ENCODE measurements around the gene ZFHX3.

The ZFHX3 gene

DNA sequence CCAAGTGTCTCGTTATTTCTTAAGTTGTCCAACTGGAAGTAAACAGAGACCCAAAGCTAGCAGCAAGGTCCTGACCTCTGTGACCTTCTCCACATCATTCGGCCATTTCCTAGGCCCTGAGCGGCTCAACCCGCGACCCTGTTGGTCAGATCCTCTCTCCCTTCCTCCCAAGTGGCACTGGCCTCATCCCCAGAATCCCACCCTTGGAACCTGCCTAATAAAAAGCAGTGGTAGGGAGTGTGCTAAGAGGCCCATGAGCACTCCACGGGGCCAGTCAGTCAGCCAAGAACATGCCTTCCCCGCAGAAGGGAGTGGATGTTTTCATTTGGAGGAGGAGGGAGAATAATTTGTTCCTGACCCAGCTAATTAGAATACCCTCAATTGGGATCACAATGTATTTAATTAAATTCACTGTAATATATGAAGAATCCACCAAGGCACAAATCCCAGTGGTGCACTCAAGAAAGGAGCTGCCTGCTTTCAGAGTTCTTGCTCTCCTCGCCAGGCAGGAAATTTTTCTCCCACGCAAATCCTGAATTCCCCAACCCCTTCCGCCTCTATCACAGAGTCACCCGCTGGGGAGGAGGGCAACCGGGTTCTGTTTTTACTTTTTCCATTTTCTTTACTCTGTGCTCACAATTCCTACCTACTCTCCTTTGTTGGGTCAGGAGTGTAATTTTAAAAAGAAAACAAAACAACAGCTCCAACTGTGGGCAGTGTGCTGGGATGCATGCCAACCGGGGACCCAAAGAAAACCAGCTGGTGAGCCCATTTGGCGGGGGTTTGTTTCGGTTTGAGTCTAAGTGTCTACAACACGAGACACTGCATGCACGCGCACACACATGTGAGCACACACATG is 153.4 kb downstream of the ZFHX3 start:
- DNase-seq: no peak

DNA sequence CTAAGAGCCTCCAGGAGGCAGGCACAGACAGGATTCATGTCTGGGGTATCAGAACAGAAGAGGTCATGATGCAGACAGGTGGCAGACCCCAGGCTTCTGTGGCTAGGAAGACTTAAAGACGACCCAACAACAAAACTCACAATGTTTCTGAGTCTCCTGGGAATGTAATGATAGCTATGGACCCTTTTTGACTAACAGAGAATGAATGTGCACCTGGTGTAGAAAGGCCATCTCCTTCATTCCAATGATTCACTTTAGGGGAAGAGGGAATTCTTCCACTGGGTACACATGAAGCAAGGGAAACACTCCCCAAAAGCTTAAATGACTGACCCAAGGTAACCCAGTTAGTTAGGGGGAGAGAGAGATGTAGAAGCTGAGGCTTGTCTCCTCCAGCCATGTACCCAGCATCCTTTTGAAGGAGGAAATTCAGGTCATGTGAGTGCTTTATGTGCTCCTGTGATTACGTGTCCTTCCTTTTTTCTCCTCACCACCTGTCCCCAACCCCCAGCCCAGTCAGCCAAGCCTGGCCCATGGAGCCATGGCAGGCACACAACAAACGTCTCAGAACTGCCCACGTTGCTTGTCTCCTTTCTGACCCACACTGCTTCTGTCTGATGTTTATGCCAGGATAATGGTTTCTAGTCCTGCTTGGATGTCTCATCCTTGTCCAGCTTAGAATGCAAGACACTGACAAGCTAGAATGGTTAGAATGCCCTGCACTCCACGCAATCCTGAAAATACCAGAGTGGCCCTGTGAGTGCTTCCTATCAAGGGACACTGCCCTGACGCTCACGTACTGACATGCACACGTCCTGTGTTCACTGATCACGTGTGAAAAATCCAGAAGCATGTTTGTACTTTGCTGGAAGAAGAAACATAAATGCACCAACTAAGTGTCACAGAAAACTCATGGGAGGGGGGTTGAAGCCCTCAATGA is 156.4 kb downstream of the ZFHX3 start:
- no peak for DNase-seq

DNA sequence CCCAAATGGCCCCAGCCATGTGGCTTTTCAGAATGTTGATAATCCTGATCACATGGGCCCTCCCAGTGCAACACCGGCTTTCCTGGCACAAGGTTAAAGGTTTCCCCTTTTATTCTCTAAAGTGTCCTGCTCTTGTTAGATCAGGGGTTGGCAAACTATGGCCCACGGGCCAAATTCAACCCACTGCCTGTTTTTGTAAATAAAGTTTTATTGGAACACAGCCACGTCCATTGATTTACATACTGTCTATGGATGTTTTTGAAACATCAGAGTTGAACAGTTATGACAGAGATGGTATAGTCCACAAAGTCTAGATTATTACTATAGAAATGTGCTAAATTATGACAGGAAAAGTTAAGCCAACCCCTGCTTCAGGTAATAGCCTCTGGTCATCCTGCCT is 157.3 kb downstream of the ZFHX3 start:
- DNase-seq: no peak

DNA sequence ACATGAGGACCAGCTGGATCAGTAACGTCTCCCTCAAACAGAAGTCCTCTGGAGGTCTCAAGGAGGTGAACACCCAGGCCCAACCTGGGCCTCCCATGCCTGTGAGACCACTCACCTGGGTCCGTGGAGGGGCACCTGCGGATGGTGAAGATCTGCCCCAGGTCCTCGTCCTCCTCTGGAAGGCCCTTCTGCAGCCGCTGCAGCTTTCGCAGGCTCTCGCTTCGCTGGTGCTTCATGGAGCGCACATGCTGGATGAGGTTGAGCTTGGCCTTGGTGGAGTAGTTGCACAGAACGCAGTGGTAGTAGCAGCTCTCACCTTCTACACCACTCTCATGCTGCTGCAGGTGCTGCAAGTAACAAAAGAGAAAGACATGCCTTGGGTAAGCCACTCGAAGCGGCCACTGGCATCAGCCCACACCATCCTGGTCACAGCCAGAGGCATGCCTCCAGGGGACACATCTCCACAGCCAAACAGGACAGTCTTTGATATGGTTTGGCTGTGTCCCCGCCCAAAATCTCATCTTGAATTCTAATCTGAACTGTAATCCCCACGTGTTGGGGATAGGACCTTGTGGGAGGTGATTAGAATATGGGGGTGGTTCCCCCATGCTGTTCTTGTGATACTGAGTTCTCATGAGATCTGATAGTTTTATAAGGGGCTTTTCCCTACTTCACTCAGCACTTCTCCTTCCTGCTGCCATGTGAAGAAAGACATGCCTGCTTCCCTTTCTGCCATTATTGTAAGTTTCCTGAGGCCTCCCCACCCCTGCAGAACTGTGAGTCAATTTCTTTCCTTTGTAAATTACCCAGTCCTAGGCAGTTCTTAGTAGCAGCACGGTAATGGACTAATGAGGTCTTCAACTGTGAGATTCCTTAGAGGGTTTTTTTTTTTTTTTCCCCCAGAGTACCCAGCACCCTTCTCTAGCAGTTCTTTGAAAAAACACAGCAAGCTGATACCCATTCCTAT is 158.0 kb downstream of the ZFHX3 start:
- DNase-seq: no peak

DNA sequence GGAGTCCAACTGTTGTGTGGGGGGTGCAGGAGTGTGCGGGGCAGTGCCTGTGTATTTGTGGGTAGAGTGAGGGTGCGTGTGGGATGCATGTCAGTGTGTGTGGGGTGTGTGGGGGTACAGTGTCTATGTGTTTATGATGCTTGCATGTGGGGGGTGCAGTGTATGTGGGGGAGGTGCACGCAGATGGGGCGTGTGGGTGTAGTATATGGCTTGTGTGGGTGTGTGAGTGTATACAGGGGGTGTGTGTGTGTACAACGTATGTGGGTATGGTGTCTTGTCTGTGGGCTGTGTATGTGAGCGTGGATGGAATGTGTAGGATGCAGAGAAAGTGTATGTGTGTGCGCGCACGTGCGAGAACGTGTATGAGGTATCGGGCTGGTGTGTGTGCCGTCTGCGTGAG is 160.4 kb downstream of the ZFHX3 start:
- no peak for DNase-seq

DNA sequence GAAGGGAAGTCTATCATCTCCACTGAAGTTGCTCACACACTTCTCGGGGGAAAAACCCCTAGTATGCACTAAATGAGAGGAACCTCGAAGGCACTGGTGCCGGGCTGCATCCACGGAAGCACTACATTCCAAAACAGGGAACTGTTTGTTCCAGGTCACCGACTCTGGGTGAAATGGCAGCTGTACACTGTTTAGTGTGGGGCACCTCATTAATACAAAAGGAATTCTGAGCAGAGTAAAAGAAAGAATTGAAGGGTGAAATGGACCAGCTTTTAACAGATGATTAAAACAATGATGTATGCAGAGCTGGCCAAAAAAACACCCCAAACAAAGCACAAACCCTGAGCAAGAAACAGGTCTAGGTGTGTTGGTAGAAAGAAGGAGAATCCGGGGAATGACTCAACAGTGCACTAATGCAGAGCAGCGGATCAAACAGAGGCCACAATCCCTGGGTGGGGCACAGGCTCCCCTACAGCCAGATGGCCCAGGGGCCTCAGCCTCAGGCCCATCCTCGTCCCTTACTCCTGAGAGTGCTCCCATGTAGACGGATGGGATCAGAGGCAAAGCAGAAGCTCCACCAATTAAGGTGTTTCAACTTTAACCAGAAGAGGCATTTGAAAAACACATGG is 161.5 kb downstream of the ZFHX3 start:
- DNase-seq: no peak

DNA sequence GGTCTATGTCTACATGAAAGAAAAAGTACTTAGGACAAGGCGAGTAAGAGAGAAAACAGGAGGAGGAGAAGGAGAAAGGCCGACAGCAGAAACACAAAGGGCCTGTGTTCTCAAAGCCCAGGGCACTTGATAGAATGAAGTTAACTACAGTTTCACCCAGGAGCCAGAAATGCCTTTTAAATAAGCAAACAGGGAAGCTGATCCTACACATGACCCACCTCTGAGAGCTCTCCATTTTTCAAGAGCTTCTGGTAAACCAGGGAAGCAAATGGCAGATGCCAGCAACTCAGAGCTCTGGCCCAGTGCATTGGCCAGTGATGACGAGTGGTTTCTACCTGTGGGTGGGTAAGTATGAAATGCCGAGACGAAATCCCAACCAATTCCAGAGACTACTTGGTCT is 163.4 kb downstream of the ZFHX3 start:
- no peak for DNase-seq

DNA sequence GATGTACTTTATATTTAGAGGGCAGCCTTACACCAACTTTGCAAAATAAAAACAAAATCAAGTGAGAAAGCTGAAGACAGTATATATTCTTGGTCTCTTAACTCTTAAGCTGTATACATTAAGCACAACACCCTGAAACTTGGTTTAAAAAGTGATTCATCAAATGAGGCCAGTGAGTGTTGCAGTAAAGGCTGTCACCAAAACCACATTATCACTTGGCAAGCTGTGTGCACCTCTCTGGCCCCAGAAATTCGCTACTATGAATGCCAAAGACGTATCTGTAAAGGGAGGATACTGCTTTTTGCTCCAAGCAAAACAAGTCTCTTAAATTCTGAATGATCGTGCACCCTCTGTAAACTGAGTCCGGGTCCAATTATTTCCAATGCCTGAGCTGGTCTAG is 163.9 kb downstream of the ZFHX3 start:
- DNase-seq: no peak

DNA sequence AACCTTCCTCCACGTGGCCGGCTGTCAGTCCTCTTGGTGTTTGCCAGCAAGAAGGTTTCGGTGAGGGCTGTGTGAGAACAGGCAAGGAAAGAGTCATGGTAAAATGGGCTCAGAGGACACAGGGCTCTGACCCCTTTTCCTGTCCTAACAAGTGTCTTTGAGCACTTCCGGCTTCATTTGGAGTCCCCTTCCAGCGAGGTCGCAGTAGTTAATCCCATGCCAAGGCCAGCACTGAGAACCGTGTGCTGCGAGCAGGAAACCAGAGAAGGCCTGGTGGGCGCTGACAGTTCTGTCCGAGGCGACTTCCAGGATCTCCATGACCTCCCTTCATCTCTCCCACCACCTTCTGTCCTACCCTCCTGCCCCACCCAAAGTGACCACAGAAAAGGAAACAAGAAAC is 168.1 kb downstream of the ZFHX3 start:
- DNase-seq: no peak

DNA sequence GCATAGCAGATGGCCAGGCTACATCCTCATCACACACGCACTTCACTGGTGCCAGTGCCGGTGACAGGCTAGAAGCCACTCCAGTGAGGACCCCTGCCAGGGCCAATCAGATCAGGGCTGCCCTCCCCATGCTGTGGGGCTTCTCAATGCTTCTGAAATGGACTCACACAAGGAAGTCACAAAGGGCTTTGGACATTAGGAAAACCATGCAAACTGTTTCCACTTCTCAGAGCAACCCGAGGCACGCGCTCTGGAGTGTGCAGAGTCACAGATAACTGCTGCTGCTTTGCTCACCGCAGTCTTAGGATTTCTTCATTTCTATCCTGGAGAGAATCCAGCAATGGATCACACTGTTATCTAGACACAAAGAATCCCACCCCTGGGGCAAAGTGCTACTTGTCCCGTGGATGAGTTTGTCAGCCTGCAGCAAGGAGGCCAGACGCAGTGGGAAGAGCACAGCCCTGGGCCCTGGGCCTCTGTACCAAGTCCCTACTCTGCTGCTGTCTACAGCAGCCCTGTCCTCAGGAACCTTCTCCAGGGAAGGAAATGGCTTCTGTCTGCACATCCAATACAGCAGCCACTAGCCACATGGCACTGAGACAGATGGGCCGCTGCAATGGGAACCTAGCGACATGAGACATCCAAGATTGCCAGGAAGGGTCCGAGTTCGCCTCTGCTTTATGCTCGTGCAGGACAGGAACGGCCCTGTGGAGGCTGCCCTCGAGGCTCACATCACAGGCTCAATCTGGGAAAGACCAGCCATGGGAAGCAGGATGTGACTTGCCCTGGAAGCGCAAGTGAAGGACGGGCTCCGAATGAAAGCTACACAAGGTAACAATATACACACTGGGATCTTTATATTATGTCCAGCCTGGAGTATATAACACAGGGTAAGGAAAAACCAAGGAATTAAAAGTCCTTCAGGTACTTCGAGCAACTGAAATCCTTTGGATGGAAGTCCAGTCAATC is 169.3 kb downstream of the ZFHX3 start:
- no peak for DNase-seq

DNA sequence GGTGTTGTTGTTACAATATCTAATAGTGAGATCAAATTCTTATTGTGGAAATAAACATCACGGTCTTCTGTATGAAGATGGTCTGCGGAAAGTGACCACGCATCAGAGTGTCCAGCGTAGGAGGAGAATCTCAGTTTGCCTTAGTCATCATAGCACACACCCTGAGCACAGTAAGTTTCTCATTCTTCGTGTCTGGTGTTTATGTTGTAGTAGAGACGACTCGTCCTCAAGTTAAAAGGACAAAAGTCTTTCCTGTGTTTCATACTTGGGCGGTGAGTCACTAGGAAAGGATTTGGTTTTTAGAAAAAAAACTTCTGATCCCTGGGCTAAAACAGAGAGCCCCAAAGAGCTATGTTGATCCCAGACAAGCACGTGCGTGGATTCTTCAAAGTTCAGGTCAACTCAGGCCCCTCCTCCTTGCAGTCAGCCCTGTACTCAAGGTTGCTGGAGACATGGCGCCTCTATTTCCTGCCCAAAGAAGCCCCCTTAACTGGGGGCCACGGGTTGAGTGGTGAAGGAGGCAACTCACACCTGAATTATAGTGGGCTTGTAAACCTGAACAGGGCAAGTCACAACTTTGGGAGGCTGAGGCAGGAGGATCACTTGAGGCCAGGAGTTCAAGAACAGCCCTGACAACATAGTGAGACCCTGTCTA is 170.4 kb downstream of the ZFHX3 start:
- DNase-seq: no peak

DNA sequence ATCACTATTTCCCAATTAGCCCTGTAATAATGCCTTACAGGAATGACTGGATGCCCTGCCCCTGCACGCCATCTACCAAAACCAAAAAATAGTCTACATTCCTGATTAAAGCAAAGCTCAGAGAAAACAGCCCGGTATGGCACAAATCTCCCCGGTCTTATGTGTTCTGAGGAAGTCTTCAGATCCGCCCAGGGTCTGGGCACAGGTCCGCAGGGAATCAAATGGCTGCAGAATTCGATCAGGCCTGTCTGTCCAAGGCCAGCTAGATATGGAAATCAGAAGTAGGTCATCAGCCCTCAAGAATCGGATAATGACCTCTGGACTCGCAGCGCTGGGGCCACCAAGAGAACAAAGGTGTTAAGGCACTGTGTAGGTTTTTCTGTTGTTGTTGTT is 171.0 kb downstream of the ZFHX3 start:
- no peak for DNase-seq

DNA sequence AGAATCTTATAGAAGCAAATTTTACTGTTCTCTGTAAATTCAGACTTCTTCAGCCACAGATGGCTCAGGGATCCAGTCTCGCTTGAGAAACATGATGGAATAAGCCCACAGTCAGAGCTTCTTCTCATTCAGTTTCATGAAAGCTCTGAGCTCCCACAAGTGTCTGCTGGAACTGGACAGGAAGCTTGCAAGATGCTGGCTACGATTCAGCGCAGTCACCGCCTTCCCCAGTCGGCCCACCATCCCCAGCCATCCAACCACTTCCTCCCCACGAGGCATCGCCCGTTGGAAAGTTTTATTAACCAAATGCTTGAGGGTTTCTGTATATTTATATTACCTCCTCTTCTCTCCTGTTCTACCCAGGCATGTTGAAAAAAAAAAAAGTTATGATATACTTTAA is 171.7 kb downstream of the ZFHX3 start:
- no peak for DNase-seq

DNA sequence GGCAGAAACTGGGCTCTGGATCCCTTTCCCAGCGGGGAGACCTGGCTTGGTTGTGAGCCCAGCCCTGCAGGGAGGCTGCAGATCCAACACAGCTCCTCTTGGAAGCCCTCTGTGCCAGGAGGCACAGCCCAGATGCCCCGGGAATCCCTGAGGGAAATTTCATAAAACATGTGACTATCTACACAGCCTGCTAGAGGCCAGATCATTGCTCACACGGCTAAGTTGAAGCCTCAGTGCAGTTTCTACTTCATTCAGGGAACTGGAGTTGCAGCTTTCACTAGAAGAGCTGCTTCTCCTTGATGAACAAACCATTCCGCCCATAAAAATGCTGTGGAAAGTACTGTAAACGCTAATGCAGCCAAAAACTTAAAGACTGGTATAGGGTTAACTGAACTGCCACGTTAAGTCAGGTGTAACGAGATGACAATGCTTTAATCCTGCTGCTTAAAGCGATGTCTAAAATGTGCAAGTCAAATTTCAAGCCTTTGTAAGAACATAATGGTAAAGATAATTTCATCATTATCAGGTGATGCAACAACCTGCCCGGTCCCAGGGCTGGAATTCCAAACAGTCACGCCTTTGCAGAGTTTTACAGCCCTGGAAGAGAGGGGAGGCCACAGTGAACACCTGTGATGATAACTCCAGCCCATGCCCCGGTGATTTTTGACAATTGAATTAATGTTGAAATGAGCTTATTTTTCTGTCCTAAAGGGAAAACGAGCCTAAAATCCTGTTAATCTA is 172.5 kb downstream of the ZFHX3 start:
- no peak for DNase-seq

DNA sequence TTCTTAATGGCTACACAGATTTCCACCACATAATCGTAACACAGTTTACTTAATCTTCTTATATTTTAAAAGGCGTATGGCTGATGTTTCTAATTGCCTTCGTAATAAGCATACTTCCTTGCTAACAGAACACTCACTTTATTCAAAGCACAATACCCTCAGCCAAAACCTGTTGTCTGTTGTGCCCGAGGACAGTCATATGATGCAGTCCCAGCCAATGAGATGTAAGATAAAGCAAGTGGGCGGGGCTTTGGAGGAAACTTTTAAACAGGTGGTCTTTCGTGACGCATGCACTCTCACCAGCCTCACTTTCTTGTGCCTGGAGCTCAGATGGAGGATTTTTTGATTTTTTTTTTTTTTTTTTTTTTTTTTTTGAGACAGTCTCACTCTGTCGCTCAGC is 174.1 kb downstream of the ZFHX3 start:
- no peak for DNase-seq

DNA sequence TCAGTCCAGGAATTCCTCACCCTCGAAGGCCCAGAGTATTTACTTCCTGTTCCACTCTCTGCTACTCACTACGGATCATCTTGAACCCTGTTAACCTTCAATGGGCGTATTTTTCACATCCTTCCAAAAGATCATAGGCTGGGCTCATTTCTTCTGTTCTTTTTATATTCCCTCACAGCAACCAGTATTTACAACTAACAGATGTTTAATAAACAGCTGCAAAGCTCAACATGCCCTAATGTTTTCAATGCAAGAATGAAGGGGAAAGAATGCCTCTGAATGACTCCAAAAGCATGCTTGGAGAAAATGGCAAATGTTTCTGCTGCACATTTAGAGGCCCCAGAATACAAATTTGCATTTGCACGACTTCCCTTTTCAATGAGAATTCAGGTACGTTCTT is 174.9 kb downstream of the ZFHX3 start:
- no peak for DNase-seq

DNA sequence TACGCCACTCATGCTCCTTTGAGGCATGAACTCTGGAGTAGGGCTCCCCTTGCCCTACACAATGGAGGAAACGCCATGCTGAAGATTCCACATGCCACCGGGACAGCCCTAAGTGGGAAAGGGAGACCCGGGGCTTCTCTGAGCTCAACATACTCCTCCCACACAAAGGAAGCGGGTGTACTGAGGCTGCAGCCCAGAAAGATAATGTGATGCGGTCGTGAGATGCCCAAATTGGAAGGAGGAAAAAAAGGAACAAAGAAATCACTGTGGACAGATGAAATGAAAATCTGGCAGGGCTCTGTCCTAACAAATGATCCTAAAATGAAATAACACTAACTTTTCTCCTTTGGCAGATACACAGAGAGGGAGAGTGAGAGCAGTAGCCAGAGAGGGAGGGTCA is 182.1 kb downstream of the ZFHX3 start:
- DNase-seq: no peak

DNA sequence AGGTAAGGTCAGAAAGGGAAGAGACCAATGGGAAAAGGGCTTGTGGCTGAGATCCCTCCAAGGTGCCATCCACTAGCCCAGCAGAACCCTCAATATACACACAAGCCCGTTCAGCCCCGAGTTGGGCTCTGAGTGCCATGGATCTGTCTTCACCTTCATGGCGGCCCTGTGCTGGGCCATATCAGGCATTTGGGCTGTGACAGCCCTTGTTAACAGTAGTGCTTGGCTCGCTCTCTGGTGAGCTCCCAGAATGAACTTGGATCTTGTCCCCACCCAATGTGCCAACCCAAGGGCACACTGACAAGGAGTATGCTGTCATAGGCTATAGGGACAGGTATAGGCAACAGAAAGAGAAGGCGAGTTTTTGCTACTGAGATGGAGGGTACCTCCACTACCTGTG is 182.7 kb downstream of the ZFHX3 start:
- no peak for DNase-seq

DNA sequence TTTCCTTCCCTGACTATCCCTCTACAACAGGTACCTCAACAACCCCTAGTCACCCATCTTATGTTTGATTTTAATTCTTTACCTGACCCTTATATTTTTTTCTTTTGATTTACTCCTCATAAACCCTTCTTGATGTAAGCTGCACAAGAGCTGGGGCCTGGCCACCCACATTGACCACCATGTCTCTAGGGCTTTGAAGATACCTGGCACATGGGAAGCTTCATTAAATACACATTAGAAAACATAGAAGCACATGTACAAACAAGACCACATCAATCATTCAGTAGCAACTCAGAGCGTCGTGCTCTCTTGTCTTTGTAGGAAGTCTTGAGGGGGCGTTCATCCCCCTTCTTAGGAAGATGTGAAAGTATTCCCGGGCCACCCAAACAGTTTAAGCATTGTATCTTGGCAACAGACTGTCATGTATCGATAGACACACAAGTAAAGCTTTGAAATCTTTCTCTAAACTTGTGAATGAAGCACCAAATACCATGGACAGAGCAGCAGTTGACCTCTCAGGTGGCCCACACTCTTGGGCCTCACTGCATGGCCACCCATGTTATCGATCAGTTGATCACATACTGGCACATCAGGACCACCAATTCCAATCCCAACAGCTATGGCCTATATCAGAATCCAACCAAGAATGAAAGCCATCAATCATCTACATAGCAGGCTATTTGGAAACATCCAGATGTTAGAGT is 183.6 kb downstream of the ZFHX3 start:
- DNase-seq: no peak

Measured in activated CD4-positive, alpha-beta T cell treated with anti-CD3 and anti-CD28 coated beads, Interleukin-2, amount 50 U/mL, for 1 hour (primary cell).